Rectal smooth muscle tissue (tissue), 1 donor: ENCODE results near the gene CCDC92.

Experiments used
- H3K27ac ChIP-seq: one replicate; pipeline ENCODE4 v1.7.0; 2013; ENCODE audit warnings: low read depth, low read length, inconsistent platforms
- H3K27me3 ChIP-seq: one replicate; pipeline ENCODE4 v1.7.0; 2013; ENCODE audit warnings: low read length; ENCODE audit not compliant: control insufficient read depth, insufficient read depth
- H3K36me3 ChIP-seq: one replicate; pipeline ENCODE4 v1.7.0; 2013; ENCODE audit warnings: low read length; ENCODE audit not compliant: control insufficient read depth, insufficient read depth
- H3K4me1 ChIP-seq: one replicate; pipeline ENCODE4 v1.7.0; 2013; ENCODE audit warnings: low read length; ENCODE audit not compliant: control insufficient read depth, insufficient read depth
- H3K4me3 ChIP-seq: one replicate; pipeline ENCODE4 v1.7.0; 2013; ENCODE audit warnings: low read length
- H3K9ac ChIP-seq: one replicate; pipeline ENCODE4 v1.7.0; 2013; ENCODE audit warnings: low read length

CCDC92 gene

GRCh38 chr12:123972457-123973401 is at the start of gene CCDC92, which contains the start of gene ZNF664:
Gene CCDC92, minus strand, starts transcription at chr12:123972831. Its CDS starts 28,526 bp downstream, at chr12:123944305.
Gene ZNF664, plus strand, starts transcription at chr12:123973215. Its CDS starts 38,930 bp downstream, at chr12:124012145.
- Histone ChIP-seq H3K4me1 (peaks cover 7% of the 10 kb centered on the region), H3K36me3 (no peaks in the 10 kb centered on the region), H3K27ac (peak within 1 kb of the TSS; percentile 88), H3K4me3 (peak within 1 kb of the TSS; percentile 90), H3K9ac (peak within 1 kb of the TSS; percentile 83), H3K27me3 (no peaks in the 10 kb centered on the region)

DNA sequence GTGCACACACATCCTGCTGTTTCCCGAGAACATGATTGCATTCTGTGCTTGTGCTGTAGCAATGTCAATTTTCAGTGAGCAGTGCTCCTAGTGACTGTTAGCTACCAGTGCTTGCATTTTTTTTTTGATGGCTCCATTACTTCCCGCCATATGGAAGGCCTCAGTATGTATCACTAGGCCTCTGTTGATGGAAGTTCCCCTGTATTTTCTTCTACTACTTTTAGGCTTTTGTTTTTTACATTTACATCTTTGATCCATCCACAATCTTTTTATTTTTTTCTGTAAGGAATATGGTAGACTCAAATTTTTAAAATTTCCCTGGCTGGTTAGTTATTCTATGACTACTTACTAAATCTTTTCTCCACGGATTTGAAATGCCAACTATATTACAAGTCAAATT is 49.5 kb upstream of the CCDC92 start:
- H3K27me3 ChIP-seq = no peaks in the 10 kb centered on the region
- no peak overlapping the region for H3K27ac ChIP-seq
- H3K4me1 ChIP-seq = no peaks in the 10 kb centered on the region
- no peak overlapping the region for H3K9ac ChIP-seq
- no peaks in the 10 kb centered on the region for H3K36me3 ChIP-seq
- H3K4me3 ChIP-seq = no peak overlapping the region

GRCh38 chr12:124021007-124021406 is 48.4 kb upstream of the CCDC92 start:
- no peaks in the 10 kb centered on the region for H3K27me3 ChIP-seq
- H3K27ac ChIP-seq = no peak overlapping the region
- H3K4me1 ChIP-seq = no peaks in the 10 kb centered on the region
- no peak overlapping the region for H3K9ac ChIP-seq
- H3K4me3 ChIP-seq = no peak overlapping the region
- no peaks in the 10 kb centered on the region for H3K36me3 ChIP-seq

DNA sequence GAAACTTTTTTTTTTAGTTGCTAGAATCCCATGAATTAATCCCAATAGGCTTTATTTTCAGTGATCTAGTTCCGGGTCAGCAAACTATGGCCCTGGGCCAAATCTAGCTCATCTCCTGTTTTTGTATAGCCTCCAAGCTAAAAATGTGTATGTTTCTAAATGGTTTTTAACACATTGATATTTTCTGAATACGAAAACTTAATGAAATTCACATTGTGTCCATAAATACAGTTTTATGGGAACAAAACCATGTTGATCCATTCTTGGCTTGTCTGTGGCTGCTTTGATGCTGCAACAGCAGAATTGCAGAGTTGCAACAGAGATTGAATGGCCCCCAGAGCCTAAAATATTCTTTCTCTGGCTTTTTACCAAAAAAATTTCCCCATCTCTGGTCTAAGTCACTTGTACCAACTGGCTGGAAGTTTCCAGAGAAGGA is 47.9 kb upstream of the CCDC92 start:
- Histone ChIP-seq H3K4me1 (no peaks in the 10 kb centered on the region), H3K9ac (no peak overlapping the region), H3K4me3 (no peak overlapping the region), H3K27ac (no peak overlapping the region), H3K36me3 (no peaks in the 10 kb centered on the region), H3K27me3 (no peaks in the 10 kb centered on the region)

GRCh38 chr12:124019115-124019514 is 46.5 kb upstream of the CCDC92 start:
- Histone ChIP-seq H3K4me1 (no peaks in the 10 kb centered on the region), H3K27me3 (no peaks in the 10 kb centered on the region), H3K36me3 (no peaks in the 10 kb centered on the region), H3K4me3 (no peak overlapping the region), H3K9ac (no peak overlapping the region), H3K27ac (no peak overlapping the region)

GRCh38 chr12:124018539-124018938 is 45.9 kb upstream of the CCDC92 start:
- no peak overlapping the region for H3K9ac ChIP-seq
- no peaks in the 10 kb centered on the region for H3K27me3 ChIP-seq
- H3K4me3 ChIP-seq = no peak overlapping the region
- no peaks in the 10 kb centered on the region for H3K36me3 ChIP-seq
- H3K27ac ChIP-seq = no peak overlapping the region
- H3K4me1 ChIP-seq = no peaks in the 10 kb centered on the region

GRCh38 chr12:124017064-124017463 is 44.4 kb upstream of the CCDC92 start:
- H3K4me3 ChIP-seq = no peak overlapping the region
- H3K27me3 ChIP-seq = no peaks in the 10 kb centered on the region
- H3K27ac ChIP-seq = no peak overlapping the region
- no peaks in the 10 kb centered on the region for H3K4me1 ChIP-seq
- peaks cover 14% of the 10 kb centered on the region for H3K36me3 ChIP-seq
- H3K9ac ChIP-seq = no peak overlapping the region

DNA sequence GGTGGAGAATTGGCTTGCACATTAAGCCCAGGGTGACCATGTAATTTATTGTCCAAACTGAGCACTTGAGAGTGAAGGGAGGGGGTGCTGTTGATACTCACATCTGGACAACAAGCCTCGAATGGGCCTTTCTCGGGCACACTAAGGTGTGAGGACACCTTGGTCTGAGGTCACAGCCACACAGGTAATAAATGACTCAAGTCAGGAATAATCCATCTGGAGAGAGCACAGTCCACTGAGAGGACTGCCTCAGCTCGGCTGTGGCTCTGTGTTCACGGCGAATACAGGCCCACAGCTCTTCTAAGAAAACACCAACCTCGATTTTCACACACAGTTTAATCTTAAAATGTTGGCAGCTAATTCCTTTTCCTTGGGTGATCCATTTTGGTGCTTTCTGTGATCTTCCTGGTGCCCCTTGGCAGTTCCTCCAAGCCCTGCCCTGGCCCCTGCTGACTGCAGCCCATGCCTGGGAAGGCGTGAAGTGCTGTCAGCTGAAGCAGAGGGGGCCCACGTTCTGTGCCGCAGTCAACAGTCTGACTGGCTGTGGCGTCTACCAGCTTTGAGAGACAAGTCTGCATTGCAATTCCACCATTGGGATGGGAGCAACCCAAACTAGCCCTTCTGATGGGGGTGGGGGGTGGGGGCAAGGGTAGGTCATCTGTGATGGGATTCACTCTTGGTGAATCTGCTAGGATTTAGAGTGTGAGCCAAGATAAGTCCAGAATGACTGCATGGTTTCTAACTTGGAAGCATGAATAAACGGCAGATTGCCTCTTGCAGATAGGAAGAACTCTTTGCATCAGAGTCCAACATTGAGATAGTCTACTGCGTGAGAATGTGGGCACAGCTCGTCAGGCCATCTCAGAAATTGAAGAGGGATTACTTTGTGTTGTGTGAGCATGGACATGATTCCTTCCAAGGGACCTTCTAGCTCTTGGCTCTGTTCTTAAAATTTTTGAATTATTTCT is 43.1 kb upstream of the CCDC92 start:
- Histone ChIP-seq H3K9ac (no peak overlapping the region), H3K36me3 (peaks cover 19% of the 10 kb centered on the region), H3K27ac (no peak overlapping the region), H3K4me3 (no peak overlapping the region), H3K4me1 (no peaks in the 10 kb centered on the region), H3K27me3 (no peaks in the 10 kb centered on the region)

DNA sequence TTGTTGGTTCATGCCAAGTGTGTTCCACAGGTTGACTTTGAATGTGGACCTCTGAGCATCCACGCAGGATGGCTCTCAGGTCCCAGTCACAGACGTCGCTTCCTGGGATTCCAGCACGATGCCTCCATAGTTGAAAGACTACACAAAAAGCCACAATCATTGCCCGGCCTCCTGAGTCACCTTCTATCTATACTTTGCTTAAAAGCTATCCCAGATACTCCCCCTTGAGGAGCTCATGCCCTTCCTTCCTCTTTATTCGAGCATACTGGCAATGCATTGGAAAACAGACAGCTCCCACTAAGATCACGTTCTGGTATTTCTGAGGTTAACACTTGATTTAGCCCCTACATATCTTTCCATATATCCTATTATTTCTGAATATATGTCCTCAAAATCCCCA is 40.4 kb upstream of the CCDC92 start:
- Histone ChIP-seq H3K4me3 (no peak overlapping the region), H3K27ac (no peak overlapping the region), H3K4me1 (no peaks in the 10 kb centered on the region), H3K27me3 (no peaks in the 10 kb centered on the region), H3K9ac (no peak overlapping the region), H3K36me3 (peaks cover 19% of the 10 kb centered on the region)

DNA sequence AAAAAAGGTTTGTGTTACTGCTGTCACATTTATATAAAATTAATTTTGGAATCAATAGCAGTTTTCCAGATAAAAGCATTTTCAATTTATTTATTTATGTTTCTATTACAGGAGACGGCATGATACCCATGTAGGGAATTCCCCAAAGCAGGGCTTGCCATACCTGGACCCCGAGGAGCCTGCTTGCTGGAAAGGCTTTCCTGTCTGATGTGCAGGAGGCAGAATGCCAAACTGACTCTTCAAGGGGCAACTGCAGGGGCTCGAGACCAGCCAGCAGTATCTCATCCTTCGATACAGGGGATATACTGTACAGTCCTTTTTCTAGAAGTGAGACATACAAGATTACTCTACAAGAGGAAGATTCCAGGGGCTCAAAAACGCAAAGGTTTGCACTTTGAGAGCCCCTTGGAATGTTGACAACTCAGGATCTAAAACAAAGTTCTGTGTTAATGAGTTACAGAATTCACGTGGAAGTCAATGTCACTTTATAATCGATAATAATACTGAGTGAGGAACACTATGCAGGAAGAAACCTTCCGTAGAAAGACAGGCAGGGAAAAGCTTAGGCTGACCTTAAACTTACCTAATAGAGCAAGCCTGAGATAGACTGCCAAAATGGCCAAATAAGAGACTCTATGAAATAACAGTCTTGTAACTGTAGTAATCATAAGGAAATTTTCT is 38.9 kb upstream of the CCDC92 start:
- Histone ChIP-seq H3K4me3 (no peak overlapping the region), H3K27me3 (no peaks in the 10 kb centered on the region), H3K4me1 (no peaks in the 10 kb centered on the region), H3K27ac (no peak overlapping the region), H3K9ac (no peak overlapping the region), H3K36me3 (peaks cover 21% of the 10 kb centered on the region)

DNA sequence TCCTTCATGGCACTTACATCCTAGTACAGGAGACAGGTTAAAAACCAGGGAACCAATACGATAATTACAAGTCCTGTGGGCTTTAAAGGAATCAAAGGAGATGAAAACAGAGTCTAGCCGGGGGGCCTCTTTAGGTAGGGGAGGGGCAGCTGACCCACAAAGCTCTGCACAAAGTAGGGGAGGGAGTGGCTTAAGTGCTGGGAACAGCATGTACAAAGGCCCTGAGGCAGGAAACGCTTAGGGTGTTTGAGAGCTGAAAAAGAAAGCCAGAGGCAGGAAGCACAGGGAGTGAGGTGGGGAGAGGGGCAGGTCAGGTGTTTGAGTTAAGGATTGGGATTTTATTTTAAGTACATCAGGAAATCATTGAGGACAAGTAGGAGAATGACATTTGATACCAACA is 38.1 kb upstream of the CCDC92 start:
- Histone ChIP-seq H3K4me1 (no peaks in the 10 kb centered on the region), H3K9ac (no peak overlapping the region), H3K36me3 (peaks cover 26% of the 10 kb centered on the region), H3K27me3 (no peaks in the 10 kb centered on the region), H3K27ac (no peak overlapping the region), H3K4me3 (no peak overlapping the region)

GRCh38 chr12:124009781-124010180 is 37.1 kb upstream of the CCDC92 start:
- Histone ChIP-seq H3K4me3 (no peak overlapping the region), H3K9ac (no peak overlapping the region), H3K27me3 (no peaks in the 10 kb centered on the region), H3K27ac (no peak overlapping the region), H3K36me3 (peaks cover 27% of the 10 kb centered on the region), H3K4me1 (no peaks in the 10 kb centered on the region)
